Measurements from ENCODE around the gene DDX42. TPM values are rescaled to one million over a fixed set of nuclear protein-coding genes. Genes with fewer than 3 reads are reported as not detected.
A peak's percentile ranks its signal among the peaks of the same experiment; 100 is the strongest.

DDX42 gene
- total RNA-seq, 2 experiments from 2014 or later = 112 to 117 TPM

GRCh38 chr17:63826468-63827001 lies 52.6 kb downstream of the DDX42 start:
- ATAC-seq (ENCODE audit: poor library complexity) (peak; percentile 21), DNase-seq (no peak)
- peak overlapping the region; percentile 96 for H3K27ac Mint-ChIP-seq
- Histone ChIP-seq H3K4me3 (ENCODE audit: low read length) (peak overlapping the region; percentile 83), H3K4me1 (ENCODE audit: insufficient read depth, low read length) (peaks cover 62% of the 10 kb centered on the region), H3K27ac (ENCODE audit: low read depth in 1 of 2, low read length in 2 of 2) (peak overlapping the region; percentile 77 to 96), H3K9me3 (ENCODE audit: control insufficient read depth in 1 of 2, insufficient read depth in 1 of 2, low read length in 2 of 2) (no peaks in the 10 kb centered on the region), H3K27me3 (ENCODE audit: control insufficient read depth in 1 of 2, insufficient read depth in 2 of 2, low read length in 2 of 2) (no peaks in the 10 kb centered on the region), H3K36me3 (ENCODE audit: insufficient read depth, low read length) (peaks cover 71% of the 10 kb centered on the region)
- POLR2A ChIA-PET = interaction anchor here (0.6 to 4.3 kb wide), 11 partner anchors 8 to 679 kb away, joined by 3 to 45 read pairs (median 6); partner anchors contain the start of genes CCDC47, DDX42, LIMD2 and MAP3K3
- TF ChIP-seq CTCF (IDR thresholded peaks at IDR 0.05) = no peak
- H3K9me3 Mint-ChIP-seq = no peaks in the 10 kb centered on the region
- peak overlapping the region; percentile 94 for H3K4me3 Mint-ChIP-seq
- H3K27me3 Mint-ChIP-seq = no peaks in the 10 kb centered on the region
- intact Hi-C loops (cut with DNase I, micrococcal nuclease) = loop anchor here (1.0 to 5.0 kb wide), 5 partner anchors 17 to 204 kb away; partner anchors contain the start of genes CCDC47 (in 2 of the 2) and MAP3K3 (in 1 of the 2)
- peaks cover 74% of the 10 kb centered on the region for H3K4me1 Mint-ChIP-seq (ENCODE audit: low read depth)
- H3K36me3 Mint-ChIP-seq (ENCODE audit: low read depth) = peaks cover 100% of the 10 kb centered on the region
- CTCF ChIA-PET = interaction anchor here (0.9 to 5.6 kb wide), 4 partner anchors 8 to 52 kb away, joined by 3 to 21 read pairs (median 3); no protein-coding TSS in a partner anchor

DNA sequence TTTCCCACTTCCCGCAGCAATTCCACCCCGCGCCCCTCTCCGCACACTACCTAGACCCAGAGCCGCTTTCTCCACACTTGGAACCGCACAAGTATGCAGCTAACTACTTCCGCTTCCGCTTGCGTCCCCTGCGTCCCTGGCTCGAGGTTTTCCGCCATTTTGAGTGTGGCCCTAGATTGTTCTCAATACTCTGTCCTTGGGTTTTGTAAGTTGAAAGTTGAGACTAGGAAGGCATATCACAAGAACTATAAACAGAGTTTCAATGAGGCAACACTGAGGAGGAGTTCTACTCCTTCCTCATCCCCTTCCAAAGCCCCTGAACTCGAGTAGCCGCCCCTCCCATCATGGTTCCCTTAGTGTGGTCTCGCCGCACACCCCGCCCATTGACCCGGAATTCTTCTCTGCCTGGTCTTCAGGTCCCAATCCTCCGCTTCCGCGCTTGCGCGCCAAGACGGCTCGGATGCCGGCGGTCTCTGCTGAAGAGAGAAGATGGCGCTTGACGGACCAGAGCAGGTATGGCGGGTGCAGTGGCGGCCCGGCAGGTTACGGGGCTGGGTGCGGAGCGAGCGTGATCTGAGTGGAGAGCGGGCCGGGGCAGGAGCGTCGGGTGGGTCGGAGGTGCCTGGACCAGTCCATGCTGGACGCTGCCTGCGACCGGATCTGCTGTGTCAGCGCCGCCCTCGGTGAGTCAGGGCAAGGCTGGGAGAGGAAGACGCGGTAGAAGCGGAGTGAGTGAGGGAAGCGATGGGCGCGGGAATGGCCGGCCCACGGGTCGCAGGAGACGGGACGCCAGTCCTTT lies 53.2 kb downstream of the DDX42 start, which contains the start of the genes FTSJ3 and PSMC5:
TSS of gene FTSJ3 (minus strand) at position 662 of the 799 bp plus-strand sequence. CDS start 761 bp downstream, outside the sequence.
TSS of gene PSMC5 (plus strand) at position 430 of the 799 bp plus-strand sequence. CDS start at position 490, 60 bp downstream.
- Mint-ChIP-seq H3K36me3 (ENCODE audit: low read depth) (peaks cover 100% of the 10 kb centered on the region), H3K4me3 (peak within 1 kb of the TSS; percentile 94), H3K27ac (peak within 1 kb of the TSS; percentile 96), H3K9me3 (no peaks in the 10 kb centered on the region), H3K4me1 (ENCODE audit: low read depth) (peaks cover 75% of the 10 kb centered on the region), H3K27me3 (no peaks in the 10 kb centered on the region)
- DNase-seq (peak; percentile 91 to 98 (median 95)), ATAC-seq (ENCODE audit: poor library complexity) (peak; percentile 93)
- ChIA-PET POLR2A (interaction anchor here (0.6 to 7.3 kb wide), 15 partner anchors 9 to 678 kb away, joined by 3 to 86 read pairs (median 4); partner anchors contain the start of genes CCDC47, DDX42, LIMD2 and MAP3K3), CTCF (interaction anchor here (0.9 to 5.6 kb wide), 5 partner anchors 8 to 52 kb away, joined by 3 to 21 read pairs (median 3); no protein-coding TSS in a partner anchor)
- peak within 1 kb of the TSS; percentile 83 for H3K4me3 ChIP-seq (ENCODE audit: low read length)
- peak; percentile 65 for TF ChIP-seq CTCF (IDR thresholded peaks at IDR 0.05)
- no peaks in the 10 kb centered on the region for H3K9me3 ChIP-seq (ENCODE audit: control insufficient read depth in 1 of 2, insufficient read depth in 1 of 2, low read length in 2 of 2)
- H3K27me3 ChIP-seq (ENCODE audit: control insufficient read depth in 1 of 2, insufficient read depth in 2 of 2, low read length in 2 of 2) = no peaks in the 10 kb centered on the region
- peaks cover 69% of the 10 kb centered on the region for H3K4me1 ChIP-seq (ENCODE audit: insufficient read depth, low read length)
- intact Hi-C loops (cut with DNase I, micrococcal nuclease) = loop anchor here (1.0 to 5.0 kb wide), 5 partner anchors 16 to 205 kb away; partner anchors contain the start of genes CCDC47 (in 2 of the 2) and MAP3K3 (in 1 of the 2)
- H3K36me3 ChIP-seq (ENCODE audit: insufficient read depth, low read length) = peaks cover 71% of the 10 kb centered on the region
- peak within 1 kb of the TSS; percentile 77 to 96 for H3K27ac ChIP-seq (ENCODE audit: low read depth in 1 of 2, low read length in 2 of 2)

- H3K36me3 ChIP-seq (ENCODE audit: insufficient read depth, low read length) = peaks cover 71% of the 10 kb centered on the region
- peak overlapping the region; percentile 94 for H3K4me3 Mint-ChIP-seq
- H3K27ac ChIP-seq (ENCODE audit: low read depth in 1 of 2, low read length in 2 of 2) = peak overlapping the region; percentile 77 to 96
Measured at GRCh38 chr17:63827801-63828221, 53.8 kb downstream of the DDX42 start.

More at GRCh38 chr17:63827801-63828221, 53.8 kb downstream of the DDX42 start:
- DNase-seq (no peak), ATAC-seq (ENCODE audit: poor library complexity) (no peak)
- H3K27me3 Mint-ChIP-seq = no peaks in the 10 kb centered on the region
- H3K4me1 ChIP-seq (ENCODE audit: insufficient read depth, low read length) = peaks cover 74% of the 10 kb centered on the region
- peak overlapping the region; percentile 96 for H3K27ac Mint-ChIP-seq
- ChIA-PET POLR2A (interaction anchor here (0.9 to 7.3 kb wide), 7 partner anchors 13 to 206 kb away, joined by 3 to 86 read pairs (median 6); partner anchors contain the start of genes CCDC47, DDX42, MAP3K3 and SMARCD2), CTCF (interaction anchor here (0.9 to 5.6 kb wide), 2 partner anchors 13 to 21 kb away, joined by 3 to 21 read pairs; no protein-coding TSS in a partner anchor)
- H3K9me3 Mint-ChIP-seq = no peaks in the 10 kb centered on the region
- intact Hi-C loops (cut with DNase I, micrococcal nuclease) = loop anchor here (1.0 to 5.0 kb wide), 5 partner anchors 15 to 206 kb away; partner anchors contain the start of genes CCDC47 (in 2 of the 2) and MAP3K3 (in 1 of the 2)
- H3K27me3 ChIP-seq (ENCODE audit: control insufficient read depth in 1 of 2, insufficient read depth in 2 of 2, low read length in 2 of 2) = no peaks in the 10 kb centered on the region
- no peaks in the 10 kb centered on the region for H3K9me3 ChIP-seq (ENCODE audit: control insufficient read depth in 1 of 2, insufficient read depth in 1 of 2, low read length in 2 of 2)
- peaks cover 77% of the 10 kb centered on the region for H3K4me1 Mint-ChIP-seq (ENCODE audit: low read depth)
- H3K4me3 ChIP-seq (ENCODE audit: low read length) = peak overlapping the region; percentile 83
- peaks cover 100% of the 10 kb centered on the region for H3K36me3 Mint-ChIP-seq (ENCODE audit: low read depth)
- TF ChIP-seq CTCF (IDR thresholded peaks at IDR 0.05) = peak; percentile 18

All from CD4-positive, alpha-beta T cell (primary cell).